NCI-H2227 (cell line): Measurements from ENCODE around the gene ADORA2A.

Source experiments
- DNase-seq: peaks from one replicate; lab custom pipeline; 2025; ENCODE audit not compliant: unreplicated experiment; lab: John Stamatoyannopoulos, UW

The ADORA2A gene

DNA sequence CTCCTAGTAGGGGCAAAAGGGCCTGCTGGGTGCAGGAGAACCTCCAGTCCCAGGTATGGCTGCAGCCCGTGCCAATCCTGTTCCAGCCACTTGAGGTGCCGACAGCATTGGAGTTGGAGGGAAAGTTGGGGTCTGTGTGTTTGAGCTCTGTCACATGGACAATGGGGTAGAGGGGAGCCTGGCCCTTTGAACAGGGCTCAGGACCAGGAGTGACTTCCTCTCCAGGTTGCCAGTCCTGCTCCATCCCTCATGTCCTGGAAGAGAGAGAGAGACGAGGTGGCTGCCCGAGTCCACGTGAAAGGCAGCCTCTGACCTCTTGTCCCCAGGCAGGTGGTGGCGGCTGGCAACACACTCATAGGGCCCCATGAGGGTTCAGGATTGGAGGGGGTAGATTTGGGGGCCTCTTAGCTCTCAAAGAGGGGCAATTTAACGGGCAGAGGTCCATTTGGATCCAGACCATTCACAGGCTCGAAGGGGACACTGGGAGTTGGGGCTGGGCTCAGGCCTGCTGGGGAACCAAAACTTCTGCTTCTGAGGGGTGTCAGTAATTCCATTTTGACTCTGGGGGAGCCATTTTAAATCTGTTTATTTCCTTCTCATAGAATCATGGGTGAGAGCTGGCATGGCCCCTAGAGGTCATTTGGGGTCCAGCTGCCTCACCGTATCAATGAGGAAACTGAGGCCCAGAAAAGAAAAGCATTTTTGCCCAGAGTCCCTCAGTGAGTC lies 4.1 kb downstream of the ADORA2A start:
- DNase-seq: no peak

DNA sequence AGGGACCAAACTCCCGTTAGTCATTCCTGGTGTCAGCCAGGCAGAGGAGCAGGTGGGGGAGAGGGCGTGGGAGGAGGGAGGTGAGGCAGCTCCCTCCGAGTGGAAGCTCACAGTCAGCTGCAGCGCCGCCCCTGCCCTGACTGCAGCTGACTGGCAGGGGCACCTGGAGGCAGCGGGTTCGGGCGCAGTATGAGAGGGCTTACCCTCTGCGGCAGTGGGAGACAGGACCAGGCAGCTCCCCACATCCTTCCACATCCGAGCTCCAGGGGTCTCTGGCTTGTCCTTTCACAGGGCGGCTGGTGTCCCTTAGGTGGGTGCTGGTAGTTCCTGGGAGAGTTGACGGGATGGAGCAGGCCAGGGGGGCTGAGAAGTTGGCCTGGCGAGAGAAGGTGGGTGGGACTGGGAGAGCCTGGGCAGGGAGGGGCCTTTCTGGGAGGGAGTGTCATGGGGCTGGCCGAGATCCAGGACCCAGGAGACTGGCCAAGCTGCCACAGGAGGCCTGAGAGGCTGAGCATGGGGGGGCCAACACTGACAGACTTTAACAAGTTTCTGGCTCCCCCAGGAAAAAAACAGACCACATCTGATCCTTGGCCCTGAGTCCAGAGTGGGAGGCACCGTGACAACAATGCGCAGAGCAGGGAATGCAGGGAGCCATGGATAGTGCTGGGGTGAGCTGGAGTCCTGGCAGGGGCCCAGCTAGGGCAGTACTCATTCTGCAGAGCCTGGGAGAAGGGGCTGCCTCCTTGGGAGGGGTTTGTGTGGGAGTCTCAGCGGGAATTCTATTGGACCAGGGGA lies 4.9 kb downstream of the ADORA2A start:
- no peak for DNase-seq

DNA sequence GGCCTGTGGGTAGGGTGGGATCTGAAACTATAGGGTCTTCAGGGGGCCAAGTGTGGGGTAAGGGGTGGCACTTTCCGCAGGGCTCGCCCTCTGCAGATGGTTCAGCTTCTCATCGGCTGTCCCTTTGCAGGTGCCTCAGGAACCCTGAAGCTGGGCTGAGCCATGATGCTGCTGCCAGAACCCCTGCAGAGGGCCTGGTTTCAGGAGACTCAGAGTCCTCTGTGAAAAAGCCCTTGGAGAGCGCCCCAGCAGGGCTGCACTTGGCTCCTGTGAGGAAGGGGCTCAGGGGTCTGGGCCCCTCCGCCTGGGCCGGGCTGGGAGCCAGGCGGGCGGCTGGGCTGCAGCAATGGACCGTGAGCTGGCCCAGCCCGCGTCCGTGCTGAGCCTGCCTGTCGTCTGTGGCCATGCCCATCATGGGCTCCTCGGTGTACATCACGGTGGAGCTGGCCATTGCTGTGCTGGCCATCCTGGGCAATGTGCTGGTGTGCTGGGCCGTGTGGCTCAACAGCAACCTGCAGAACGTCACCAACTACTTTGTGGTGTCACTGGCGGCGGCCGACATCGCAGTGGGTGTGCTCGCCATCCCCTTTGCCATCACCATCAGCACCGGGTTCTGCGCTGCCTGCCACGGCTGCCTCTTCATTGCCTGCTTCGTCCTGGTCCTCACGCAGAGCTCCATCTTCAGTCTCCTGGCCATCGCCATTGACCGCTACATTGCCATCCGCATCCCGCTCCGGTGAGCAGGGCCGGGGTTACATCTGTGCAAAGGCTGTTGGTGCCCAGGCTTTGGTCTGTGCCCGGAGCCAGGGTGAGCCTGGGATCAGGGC lies 5.8 kb downstream of the ADORA2A start:
- no peak for DNase-seq

DNA sequence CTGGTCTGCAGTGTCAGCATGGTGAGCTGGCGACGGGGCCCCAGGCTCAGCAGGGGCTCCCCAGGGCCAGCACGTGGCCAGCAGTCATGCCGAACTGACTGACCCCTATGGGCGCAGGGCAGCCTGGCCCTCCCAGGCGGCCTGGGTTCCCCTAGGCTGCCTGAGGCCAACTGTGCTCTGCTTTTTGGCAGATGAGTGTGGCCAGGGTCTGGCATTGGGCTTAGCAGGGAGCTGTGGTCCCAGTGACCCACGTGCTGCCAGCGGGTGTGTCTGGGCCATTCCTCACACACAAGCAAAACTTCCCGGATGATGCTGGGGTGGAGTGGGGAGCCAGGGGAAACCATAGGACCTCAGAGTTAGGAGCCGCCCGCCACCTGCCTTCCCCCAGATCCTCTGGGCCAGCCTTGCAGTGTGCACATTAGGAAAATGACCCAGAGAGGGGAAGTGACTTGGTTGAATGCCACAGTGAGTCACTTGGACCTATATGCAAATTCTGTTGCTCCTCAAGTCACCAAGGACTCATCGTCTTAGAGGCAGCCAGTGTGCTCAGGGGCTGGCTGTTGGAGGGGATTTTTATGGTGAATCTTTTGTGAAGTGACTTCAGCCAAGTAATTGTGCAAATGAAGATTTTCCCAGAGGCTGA lies 6.5 kb downstream of the ADORA2A start:
- DNase-seq: no peak

DNA sequence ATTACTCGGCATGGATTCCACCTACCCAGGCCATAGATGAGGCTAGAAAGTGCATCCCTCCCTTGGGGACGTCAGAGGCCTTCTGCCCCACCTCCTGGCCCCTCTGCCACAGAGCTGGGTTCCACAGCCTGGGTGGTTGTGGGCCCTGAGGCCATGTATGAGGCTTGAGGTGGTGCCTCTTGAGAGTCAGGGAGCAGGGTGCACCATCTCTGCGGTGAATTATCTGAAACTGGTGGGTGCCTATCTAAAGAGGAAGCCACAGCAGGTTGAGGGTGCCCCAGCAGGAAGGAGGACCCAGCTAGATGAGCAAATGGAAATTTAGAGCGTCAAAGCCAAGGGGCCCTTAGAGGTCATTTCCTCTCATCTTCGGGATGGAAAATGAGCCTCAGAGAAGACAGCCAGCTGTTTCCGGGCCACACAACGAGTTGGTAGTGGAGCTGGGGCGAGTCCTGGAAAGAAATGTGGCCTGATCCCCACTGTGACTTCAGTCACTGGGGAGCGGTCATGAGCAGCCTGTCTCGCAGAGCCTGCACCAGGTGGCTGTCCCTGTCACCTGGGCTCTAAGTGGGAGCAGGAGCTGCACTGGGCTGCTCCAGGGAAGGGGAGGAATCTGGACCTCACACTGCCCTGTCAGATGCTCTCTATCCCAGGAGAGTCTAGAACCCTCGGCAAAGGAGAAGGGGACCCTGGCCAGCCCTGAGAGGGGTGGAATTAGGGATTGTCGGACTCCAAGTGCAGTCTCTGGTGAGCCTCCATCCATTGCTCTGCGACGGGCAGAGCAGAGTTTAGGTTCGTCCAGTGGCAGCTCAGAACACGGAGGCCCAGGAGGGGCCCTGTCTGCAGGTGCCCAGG lies 7.3 kb downstream of the ADORA2A start:
- DNase-seq: no peak

DNA sequence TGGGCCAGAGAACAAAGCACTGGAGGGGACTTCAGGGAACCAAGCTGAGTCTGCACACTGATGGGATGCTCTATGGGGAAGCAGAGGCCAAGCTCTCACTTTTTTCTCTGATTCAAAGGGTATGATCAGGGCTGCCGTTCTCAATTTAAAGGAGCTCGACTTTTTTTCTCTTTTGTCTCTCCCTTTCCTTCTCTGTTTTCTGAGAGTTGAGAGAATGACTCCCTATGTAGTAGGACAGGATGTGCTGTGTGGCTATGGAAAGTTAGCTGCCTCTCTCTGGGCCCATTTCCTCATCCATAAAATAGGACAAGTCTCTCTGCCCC lies 7.9 kb downstream of the ADORA2A start:
- no peak for DNase-seq

DNA sequence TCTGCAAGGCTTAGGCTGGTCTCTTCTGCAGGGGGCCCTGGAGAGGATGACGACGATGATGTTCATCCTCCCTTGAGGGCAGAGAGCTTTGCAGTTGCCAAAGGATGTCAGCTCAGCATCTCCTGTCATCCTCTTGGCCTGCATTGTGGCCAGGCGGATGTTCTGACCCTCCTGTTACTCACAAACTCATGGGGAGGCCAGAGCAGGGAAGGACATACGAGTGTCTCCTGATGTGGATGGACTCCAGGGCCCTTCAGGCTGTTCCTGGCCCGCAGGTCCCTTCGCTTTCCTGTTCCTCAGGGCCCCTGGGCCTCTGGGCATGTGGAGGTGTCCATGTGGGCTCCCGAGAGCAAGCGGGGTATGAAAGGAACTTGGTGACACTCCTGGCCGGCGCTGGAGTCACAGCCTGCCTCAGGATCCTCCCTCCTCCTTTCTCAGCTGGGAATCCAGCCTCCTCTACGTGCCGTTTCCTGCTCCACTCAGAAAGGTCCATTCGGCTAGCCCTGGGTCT lies 8.5 kb downstream of the ADORA2A start:
- no peak for DNase-seq

DNA sequence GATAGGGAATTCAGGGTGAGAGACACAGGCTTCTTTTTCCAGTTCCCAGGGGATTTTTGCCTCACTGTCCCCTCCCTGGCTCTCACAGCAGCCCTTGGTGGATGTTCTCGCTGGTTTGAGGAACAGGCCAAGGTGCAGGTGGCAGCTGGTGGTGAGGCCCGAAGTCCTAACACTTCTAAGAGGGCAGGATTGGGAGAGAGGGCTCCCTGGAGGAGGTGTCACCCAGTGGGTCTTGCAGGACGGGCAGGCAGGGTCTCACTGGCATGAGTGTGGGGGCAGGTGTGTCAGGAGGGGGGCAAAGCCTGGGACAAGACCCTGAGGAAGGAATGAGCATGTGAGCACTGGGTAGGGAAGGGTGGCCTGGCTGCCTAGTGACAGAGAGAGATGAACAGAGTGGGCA lies 9.2 kb downstream of the ADORA2A start:
- no peak for DNase-seq

DNA sequence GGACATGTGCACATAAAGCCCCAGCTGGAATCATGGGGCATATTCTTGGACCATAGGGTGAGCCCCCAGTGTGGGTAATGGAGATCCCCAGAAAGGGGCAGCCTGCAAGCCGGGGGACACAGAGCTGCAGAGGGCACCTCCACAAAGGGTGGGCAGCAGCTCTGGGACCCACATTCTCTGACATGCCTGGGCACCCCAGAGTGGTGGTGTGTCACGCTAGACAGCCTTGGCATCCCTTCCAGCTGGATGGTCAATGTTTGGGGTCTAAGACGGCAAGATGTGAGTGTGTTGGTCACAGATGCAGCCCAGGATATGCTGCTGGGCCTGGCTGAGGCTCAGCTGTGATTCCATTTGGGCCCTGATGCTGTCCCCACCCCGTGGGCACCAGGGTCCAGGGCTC lies 9.7 kb downstream of the ADORA2A start:
- DNase-seq: no peak

DNA sequence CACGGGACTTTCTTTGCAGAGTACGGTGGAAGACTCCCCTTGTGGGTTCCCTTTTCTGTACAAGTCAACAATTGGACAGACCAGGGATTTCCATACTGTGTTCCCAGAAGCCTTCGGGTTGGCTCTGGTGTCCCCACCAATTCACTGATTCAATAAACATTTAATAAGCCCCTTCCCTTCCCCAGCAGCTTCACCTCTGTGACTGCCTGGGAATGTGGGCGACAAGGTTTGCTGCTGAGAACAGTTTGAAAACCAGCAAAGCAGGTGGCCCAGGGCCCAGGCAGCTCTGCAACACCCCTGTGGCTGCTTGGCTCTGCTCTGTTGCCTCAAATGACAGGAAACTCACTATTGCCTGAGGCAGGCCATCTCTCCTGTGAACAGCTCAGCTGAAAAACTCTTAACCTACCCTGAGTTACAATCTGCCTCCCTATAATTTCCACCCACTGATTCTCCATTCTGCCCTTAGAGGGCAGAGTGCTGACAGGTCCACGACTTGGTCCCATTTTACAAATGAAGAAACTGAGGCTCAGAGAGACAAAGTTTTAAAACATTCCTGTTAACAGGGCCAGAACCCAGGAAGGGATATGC lies 10.4 kb downstream of the ADORA2A start:
- no peak for DNase-seq

DNA sequence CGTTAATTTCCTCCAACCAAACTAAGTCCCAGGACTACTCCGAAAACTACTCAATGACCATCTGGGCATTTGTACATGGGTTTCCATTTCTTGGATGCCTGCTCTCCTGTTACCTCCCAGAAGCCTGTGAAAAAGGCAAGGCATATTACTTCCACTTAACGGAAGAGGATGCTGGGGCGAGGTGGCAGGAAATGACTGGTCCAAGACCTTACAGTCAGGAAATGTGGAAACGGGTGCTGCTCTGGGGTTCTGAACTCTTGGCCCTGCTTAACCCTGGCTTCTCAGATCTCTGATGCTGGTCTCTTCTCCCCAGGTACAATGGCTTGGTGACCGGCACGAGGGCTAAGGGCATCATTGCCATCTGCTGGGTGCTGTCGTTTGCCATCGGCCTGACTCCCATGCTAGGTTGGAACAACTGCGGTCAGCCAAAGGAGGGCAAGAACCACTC lies 12.9 kb downstream of the ADORA2A start:
- no peak for DNase-seq

DNA sequence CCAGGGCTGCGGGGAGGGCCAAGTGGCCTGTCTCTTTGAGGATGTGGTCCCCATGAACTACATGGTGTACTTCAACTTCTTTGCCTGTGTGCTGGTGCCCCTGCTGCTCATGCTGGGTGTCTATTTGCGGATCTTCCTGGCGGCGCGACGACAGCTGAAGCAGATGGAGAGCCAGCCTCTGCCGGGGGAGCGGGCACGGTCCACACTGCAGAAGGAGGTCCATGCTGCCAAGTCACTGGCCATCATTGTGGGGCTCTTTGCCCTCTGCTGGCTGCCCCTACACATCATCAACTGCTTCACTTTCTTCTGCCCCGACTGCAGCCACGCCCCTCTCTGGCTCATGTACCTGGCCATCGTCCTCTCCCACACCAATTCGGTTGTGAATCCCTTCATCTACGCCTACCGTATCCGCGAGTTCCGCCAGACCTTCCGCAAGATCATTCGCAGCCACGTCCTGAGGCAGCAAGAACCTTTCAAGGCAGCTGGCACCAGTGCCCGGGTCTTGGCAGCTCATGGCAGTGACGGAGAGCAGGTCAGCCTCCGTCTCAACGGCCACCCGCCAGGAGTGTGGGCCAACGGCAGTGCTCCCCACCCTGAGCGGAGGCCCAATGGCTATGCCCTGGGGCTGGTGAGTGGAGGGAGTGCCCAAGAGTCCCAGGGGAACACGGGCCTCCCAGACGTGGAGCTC lies 13.5 kb downstream of the ADORA2A start:
- no peak for DNase-seq

DNA sequence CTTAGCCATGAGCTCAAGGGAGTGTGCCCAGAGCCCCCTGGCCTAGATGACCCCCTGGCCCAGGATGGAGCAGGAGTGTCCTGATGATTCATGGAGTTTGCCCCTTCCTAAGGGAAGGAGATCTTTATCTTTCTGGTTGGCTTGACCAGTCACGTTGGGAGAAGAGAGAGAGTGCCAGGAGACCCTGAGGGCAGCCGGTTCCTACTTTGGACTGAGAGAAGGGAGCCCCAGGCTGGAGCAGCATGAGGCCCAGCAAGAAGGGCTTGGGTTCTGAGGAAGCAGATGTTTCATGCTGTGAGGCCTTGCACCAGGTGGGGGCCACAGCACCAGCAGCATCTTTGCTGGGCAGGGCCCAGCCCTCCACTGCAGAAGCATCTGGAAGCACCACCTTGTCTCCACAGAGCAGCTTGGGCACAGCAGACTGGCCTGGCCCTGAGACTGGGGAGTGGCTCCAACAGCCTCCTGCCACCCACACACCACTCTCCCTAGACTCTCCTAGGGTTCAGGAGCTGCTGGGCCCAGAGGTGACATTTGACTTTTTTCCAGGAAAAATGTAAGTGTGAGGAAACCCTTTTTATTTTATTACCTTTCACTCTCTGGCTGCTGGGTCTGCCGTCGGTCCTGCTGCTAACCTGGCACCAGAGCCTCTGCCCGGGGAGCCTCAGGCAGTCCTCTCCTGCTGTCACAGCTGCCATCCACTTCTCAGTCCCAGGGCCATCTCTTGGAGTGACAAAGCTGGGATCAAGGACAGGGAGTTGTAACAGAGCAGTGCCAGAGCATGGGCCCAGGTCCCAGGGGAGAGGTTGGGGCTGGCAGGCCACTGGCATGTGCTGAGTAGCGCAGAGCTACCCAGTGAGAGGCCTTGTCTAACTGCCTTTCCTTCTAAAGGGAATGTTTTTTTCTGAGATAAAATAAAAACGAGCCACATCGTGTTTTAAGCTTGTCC lies 14.3 kb downstream of the ADORA2A start:
- DNase-seq: no peak

DNA sequence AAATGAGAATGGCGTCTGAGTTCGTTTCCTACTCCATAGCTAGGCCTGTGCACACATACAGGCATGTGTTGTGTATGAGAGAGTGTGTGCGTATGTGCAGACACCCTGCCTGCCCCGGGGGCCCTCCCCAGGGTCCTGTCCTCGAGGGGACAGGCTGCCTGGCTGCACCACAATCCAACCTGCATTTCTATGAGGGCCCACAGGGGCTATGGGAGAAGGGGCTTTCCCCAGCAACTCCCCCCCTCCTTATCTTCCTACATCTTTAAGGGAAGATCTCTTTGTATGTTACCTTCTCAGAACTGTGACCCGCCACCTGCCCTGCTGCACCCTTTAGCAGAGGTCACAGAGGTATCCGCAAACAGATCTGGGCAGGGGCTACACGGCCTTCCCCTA lies 14.9 kb downstream of the ADORA2A start:
- no peak for DNase-seq

DNA sequence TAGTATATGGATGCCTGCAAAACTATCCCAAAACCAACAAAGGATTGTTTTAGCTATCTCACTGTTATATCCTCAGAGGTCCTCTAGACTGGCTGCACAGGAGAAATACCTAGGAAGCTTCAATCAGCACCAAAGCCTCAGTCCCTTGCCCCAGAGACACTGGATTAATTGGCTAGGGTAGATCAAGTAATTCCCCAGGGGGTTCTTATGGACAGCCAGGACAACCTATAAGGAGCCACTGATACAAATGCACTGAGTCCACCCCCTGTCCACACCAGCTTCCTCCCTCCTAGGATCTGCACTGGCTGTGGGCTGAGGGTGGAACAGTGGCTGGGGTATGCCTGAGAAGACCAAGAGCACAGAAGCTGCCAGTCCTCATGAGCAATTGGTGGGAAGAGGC lies 16.3 kb downstream of the ADORA2A start:
- no peak for DNase-seq

DNA sequence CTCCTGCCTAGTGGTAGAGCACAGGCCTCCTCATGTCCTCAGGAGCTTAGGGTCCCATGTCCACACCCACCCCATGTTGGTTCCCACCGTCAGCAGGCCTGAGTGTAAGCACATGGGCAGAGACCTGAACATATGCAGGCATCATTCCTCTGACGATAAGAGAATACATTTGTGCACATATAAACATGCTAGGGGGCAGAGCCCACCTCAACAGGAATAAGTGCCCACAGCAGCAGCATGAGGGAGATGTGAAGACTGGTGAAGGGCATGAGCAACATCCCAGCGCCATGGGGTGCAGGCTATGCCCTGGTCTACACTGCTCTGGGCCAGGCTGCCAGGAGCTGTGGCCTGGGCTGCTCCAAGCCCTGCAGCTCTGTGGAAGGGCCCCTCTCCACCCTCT lies 16.9 kb downstream of the ADORA2A start:
- DNase-seq: no peak

DNA sequence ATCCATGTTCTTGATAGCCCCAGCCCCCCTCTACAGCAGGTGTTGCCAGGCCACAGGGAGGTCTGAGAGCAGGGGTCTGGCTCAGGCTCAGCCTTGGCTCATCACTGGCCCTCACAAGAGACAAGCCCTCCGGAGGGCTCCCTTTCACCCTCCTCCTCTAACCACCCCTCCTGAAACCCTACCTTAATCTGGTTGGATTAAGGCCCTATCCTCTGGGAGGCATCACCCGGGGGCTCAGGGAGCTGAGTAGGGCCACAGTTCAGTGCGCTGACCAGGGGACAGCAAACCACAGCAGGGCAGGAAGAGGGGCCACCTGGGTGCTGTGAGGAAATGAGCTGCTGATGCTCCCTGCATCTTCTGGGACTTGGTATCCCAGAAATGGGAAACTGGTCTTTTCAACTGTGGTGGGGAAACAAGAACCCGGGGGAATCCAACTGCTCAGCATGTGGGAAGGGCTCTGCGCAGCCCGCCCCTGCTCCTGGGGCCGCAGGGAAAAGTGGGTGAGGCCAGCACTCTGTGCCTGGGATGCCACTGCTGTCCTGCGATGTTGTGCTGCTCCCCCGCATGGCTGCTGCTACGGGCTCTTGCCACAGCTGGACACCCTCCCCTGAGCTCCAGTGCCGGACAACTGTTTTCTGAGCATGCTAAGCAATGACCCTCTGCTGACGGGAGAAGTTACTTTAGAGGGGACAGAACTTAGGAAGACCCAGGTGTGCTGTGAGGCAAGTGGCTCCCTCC lies 17.5 kb downstream of the ADORA2A start:
- peak; percentile 14 for DNase-seq
